Glomerular endothelial cell (primary cell): Measurements from ENCODE around the gene FRAS1. TPM values are rescaled to one million over a fixed set of nuclear protein-coding genes. Genes with fewer than 3 reads are reported as not detected.
"Not testable (repeated sequence)": the region's sequence is repeated elsewhere in the genome, so short reads cannot be mapped to it uniquely, and the experiment has no call there.

Source experiments
- DNase-seq: peaks from one replicate; pipeline ENCODE4 v3.0.0-alpha.2; 2011; ENCODE audit warnings: low read depth, low spot score; ENCODE audit errors: extremely low read depth
- total RNA-seq: library from RNA; depleted of rRNA; stranded (reverse); fragments of >200 nt; gene quantifications from 2 replicates; pipeline ENCODE4 v1.2.3, GENCODE V29; 2015

Gene FRAS1
- total RNA-seq, 1 donor from 2014 or later, result 7.2 TPM

DNA sequence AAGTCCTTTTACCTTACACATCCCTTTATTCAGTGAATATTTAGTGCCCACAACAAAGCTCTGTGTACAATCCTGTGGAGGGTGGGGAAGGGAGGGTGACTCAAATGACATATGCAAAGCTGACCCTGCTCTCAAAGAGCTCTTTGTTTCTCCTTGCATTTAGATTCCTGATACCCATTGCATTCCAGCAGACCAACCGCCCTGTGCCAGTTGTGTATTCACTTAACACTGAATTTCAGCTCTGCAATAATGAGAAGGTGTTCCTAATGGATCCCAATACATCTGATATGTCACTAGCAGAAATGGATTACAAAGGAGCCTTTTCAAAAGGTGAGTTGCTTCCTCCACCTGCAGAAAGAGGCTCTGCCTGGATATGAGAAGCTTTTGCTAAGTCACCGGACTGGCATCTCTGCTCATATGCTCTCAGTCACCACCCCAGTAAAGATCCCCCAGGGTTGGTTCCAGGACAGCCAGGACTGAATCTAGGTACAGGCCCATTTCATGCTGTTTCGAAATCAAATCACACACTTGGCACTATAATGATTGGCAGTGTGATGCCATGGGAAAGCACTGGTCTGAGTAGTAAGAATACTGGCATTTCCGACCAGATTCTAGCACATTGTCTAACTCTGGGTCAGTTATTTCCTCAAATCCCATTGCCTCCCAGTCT lies 477.3 kb downstream of the FRAS1 start:
- DNase-seq, result no peak

DNA sequence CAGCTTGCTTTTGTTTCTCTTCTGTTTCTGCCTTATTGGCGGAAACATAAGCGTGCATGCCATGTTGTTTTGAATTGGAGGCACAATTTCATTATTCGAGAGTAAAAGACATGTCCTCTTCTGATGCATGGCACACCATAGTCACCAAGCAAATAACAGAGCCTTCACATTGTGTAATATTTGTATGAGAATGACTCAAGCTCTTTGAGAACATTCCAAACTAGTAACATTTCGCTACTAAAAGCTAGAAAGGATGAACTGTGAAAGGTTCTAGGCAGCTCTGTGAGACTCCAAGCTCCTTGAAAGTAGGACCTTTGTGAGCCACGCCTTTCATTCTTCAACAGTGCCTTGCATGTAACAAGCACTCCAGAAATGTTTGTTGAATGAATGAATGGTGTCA lies 485.2 kb downstream of the FRAS1 start:
- DNase-seq, result no peak

DNA sequence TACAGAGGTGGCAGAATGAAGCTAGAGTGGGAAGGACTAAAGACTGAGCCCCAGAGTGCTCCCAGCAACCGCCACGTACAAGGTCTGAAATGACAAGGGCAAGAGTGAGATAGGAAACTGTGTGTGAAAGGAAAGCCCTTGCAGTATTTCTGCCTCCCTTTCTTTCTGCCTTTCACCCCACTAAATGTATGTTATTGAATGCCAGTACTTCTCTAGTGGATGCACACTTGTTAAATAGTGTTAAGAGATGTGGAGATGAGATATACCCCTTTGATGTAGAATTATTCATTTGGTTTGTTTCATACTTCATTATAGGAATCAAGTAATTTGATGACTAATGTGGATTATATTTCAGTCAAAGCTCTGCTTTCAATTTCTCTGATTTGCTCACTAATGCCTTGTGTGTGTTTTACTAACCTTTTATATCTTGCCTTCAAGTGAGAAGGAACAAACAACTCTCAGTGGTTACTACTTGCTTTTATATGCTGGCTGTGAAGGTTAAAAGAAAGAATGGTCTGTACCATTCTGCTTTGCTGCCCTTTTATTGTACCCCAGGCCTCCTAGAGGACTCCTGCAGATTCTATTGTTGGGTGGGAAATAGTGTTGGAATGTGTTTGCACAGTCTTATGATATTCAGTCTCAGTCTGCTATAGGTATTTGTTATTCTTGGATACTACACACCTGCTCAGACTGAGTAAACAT lies 486.5 kb downstream of the FRAS1 start:
- DNase-seq, result no peak

DNA sequence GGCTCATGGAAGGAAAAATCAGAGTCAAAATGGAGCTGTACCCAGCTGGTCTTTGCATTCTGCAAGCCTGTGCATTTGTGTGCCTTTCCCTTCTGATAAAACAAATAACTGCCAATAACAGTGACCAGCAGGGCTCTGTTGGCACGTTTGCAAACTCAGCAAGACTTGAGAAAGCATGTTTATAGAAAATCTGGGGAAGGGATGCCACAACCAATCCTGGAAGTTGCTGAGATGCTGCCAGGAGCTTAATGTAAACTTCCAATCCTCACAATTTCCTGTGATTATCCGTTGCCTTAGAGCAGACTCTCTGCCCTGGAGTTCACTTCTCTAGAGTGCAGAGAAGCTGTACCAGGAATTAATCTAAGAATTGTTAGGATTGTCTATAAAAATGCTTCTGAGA lies 487.6 kb downstream of the FRAS1 start:
- no peak for DNase-seq

DNA sequence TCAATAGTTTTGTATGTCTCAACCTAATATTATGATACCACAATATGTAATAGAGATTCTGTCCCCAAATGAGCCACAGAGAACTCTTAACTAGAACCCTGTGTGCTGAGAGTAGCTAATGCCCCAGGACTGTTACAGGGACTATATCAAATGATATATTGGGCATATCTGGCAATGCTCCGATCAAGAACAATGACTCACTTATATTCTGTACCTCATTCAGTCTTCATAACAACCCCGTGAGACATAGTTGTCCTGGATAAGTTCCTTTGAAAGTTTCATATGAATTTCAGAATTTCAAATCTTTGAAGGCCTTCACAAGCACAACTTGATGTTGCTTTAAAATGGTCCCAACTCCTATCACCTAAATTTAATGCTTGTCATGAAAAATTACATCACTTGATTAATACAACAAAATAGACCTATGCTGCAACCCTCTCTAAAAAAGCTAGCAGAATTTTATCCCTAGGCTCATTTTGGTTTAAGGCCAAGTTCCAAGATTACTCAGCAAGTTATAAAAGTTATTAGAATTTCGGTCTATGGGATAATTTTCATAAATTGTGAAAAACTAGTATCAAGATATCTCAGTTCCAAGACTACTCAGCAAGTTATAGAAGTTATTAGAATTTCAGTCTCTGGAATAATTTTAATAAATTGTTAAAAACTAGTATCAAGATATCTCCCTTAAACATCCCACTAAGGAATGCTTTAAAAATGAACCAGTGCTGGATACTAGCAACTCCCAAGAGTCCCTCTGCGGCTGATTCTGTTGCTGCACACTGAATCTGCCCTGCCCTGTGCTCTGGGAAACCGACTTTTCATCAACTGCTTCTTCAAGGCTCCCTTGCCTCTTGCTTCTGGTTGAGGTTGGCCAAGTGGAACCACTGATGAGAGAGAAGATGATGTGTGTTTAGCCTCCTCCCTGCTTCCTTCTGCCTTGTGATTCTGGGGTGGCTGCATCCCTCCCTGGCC lies 488.4 kb downstream of the FRAS1 start:
- no peak for DNase-seq

DNA sequence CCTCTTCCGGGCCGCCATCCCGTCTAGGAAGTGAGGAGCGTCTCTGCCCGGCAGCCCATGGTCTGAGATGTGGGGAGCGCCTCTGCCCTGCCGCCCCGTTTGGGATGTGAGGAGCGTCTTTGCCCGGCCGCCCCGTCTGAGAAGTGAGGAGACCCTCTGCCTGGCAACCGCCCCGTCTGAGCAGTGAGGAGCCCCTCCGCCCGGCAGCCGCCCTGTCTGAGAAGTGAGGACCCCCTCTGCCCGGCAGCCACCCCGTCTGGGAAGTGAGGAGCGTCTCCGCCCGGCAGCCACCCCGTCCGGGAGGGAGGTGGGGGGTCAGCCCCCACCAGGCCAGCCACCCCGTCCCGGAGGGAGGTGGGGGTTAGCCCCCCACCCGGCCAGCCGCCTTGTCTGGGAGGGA lies 490.8 kb downstream of the FRAS1 start:
- DNase-seq, result not testable (repeated sequence)

DNA sequence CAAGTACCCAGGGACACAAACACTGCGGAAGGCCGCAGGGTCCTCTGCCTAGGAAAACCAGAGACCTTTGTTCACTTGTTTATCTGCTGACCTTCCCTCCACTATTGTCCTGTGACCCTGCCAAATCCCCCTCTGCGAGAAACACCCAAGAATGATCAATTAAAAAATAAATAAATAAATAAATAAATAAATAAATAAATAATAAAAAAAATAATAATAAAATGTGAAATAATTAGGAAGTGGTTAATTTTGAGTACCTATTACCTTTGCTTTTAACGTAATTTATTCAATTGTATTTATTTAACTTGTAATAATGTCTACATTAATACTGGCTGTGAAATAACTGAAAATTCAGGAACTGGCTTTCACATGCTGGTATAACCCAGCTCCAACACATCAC lies 491.8 kb downstream of the FRAS1 start:
- not testable (repeated sequence) for DNase-seq

DNA sequence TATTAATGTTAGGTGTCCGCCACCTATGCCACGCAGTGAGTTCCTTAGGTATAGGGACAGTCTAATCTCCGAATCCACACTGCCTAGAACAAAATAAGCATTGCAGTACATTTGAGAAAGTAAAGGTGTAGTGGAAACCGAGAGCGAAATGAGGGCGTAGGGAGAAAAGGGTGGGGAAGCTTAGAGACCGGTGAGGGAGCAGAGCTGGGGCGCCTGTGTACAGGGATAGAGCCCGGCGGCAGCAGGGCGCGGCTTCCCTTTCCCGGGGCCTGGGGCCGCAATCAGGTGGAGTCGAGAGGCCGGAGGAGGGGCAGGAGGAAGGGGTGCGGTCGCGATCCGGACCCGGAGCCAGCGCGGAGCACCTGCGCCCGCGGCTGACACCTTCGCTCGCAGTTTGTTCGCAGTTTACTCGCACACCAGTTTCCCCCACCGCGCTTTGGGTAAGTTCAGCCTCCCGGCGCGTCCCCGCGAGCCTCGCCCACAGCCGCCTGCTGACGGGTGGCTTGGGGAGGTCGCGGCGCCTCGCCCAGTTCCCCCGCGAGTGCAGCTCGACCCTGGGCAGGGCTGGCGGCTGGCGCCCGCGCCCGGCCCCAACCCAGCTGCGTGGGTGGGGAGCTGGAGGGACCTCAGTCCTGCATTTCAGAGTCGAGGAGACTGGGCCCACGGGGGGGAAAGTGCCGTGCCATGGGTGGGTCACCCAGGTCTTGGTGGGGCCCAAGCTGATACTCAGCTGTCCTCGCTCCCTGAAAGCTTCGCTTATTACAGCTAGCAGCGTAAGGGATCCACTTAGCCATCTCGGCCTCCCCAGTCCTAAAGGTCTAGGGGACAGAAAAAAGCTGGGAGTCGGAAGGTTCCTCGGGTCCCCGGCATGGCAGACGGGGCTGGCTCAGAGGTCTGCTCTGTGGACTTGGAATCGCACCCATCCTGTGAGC lies 494.6 kb downstream of the FRAS1 start, which contains the start of gene ANXA3:
Gene ANXA3 (plus strand): TSS at position 351 of the 932 bp plus-strand sequence. CDS start 2,704 bp downstream, outside the sequence.
- DNase-seq, result no peak

DNA sequence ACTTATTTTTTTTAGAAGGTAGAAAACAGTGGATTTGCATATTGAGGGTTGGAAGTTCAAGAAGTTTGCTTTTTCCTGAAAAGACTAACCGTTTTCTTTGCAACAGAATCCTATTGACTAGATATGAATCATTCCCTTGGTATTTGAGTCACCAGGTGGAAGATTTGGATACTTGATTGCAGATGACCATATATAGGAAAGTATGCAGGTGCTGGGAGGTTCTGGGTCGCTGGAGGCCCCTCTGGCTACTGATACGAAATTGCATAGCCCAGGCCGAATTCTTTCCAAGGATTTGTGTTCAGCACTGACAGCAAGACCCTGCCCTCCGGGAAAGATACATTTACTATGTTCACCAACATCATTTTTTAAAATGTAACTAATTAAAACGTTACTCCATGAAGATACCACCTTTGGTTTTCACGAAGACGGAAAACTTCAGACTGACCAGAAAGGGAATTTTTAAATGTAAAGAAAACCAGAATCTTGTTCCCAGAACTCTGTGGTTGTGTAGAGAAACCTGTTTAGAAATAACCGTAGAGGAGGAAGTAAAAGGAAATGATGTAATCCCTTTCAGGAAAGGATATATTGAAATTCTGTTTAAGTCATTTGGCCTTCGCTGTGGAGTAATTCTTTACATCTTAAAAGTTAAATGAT lies 495.4 kb downstream of the FRAS1 start:
- peak; percentile 67 for DNase-seq

DNA sequence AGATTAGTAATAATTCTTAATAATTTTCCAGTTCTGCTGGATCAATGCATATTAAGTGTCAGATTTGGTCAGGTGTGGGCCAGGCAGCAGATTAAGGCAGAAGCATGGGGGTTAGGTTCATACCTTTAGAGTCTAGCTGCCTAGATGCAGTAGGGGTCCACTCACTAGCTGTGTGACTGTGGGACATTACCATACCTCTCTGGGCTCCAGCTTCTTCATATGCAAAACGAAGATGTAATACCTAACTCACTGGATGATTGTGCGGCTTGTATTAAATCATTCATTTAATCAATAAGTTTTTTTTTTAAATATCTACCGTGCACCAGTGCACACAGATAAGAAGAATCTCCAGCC lies 495.9 kb downstream of the FRAS1 start:
- DNase-seq, result no peak

DNA sequence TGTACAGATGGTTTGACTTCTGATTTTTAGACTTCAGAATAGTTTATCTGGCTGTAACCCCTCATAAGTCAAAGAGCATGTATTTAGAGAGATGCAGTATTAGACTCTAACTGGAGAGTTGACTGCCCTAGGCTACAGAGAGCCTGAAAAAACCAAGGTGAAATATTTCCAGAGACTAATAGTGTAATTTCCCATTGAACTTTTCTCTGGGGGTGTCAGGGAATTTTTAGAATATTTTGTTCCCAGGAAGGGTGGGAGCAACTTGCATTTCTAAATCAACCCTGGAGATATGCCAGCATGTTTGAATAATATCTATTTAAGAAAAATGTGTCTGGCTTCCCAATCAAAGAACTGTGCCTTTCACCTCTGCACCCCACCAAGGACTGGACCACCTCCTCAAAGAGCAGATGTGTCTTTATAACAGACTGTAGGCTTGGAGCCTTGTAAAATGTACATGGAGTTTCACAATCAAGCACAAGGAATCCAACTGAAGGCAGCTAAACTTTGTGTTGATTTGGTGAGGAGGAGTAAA lies 496.5 kb downstream of the FRAS1 start:
- no peak for DNase-seq

DNA sequence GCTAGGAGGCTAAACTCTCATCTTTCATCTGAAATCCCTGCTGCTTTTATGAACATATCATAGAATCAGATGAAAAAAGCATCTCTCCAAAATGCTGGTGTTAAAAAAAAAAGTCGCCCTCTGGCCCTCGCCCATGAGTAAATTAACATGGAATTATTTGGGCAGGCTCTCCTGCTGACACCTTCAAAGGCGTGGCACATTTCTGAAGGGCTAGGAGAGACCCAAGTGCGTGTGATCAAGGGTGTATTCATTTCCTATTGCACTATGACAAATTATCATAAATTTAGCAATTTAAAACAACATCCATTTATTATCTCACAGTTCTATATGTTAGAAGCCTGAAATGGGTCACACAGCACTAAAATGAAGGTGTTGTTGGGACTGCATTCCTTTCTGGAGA lies 499.5 kb downstream of the FRAS1 start:
- no peak for DNase-seq

DNA sequence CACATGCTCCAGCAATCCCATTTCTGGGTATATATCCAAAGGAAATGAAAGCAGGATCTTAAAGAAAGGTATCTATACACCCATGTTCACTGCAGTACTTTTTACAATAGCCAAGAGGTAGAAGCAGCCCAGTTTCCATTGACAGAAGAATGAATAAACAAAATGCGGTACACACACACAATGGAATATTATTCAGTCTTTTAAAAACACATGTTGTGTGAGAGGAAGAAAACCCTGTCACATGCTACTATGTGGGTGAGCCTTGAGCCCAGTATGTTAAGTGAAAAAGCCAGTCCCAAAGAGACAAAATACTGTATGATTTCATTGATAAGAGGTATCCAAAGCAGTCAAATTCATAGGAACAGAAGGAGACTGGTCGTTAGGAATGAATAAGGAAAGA lies 500.7 kb downstream of the FRAS1 start:
- DNase-seq, result no peak

DNA sequence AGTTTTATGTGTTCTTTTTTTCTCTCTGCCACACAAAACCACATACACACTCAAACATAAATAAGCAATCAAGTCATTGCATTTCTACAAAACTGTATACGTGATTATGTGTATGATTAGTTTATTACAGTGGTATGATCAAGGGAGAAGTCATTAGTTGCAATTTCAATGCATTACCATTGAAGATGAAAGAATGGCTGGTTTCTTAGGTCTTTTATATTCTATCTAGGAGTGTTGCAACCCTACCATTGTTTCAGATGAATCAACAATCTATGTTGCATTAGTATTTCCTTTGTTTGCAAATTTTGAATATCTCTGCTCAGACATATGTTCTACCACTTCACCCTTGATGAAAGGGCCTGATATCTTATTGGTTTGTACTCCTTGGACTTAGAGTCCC lies 501.3 kb downstream of the FRAS1 start:
- no peak for DNase-seq

DNA sequence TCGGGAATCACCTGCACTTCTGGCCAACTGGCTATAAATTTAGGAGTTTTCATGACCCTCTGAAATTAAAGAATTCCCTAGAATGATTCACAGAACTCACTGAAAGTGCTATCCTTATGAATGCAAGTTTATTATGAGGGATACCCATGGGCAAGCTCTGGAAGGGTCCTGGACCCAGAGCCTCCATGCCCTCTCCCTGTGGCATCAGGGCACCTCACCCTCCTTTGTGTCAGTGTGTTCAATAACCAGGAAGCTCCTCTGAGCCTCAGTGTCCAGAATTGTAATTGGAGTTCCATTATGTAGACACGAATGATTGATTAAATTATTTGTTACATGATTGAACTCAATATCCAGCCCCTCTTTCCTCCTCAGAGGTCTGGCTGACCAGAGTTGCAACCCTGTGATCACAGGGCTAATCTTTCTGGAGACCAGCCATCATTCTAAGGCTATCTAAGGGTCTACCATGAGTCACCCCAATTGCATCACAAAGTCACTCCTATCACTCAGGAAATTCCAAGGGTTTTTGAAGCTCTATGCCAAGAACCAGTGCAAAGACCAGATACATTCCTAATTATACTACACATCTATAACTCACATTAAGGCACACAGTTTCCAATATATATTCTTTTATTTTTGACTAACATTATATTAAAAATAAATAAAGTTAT lies 503.3 kb downstream of the FRAS1 start:
- DNase-seq, result peak; percentile 95

DNA sequence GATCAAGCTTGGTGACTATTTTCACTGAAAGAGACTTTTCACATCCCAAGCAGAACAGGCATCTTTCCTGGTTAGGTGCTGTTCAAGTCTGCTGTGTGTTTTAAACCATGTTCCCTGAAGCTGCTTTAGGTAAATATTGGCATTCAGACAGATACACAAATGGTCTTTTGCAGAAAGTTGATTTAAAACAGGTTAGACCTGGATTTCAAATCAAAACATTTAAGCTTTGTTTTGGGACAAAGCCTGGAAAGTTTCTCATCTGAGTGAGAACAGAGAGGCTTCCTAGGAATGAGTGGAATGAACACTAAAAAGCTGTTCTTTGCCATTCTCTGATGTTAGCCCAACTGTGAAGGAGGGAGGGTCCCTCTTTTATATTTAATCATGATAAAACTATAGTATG lies 504.6 kb downstream of the FRAS1 start:
- no peak for DNase-seq

DNA sequence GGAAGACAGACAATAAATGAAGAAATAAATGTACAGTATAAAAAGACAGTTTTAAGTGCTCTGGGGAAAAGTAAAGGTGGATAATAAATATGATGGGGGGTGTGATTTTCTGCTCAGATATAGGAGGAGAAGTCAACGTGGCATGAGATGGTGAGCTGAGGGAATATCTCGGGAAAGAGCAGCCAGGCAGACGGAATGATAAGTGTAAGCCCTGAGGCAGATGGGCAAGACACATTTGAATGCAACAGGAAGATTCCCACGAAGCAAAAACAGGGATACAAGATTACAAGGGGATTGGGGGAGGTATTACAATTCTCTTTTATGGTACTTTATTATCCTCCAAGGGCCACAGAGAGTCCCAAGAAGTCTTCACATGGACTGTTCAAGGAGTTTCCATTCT lies 505.6 kb downstream of the FRAS1 start:
- no peak for DNase-seq

DNA sequence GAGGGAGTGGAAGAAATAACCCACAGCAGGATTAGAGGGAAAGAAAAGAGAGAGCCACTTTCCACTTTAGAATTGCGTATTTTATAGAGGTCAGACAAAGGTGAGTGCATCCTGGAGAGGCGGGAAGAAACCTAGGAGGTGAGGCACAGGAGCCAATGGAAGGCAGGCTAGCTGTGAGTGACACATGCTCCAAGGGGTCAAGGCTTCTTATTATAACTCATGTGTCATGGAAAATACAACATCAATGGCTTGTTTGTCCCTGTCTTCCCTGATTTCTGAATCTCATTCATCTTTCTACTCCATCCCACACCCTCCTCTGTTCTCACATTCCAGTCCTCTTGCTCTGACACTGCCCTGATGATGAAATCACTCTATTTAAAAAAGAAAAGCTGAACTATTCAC lies 508.8 kb downstream of the FRAS1 start:
- DNase-seq, result no peak
